Ishikawa (cell line): ENCODE data around the gene ALB.

Source experiments
- CEBPB ChIP-seq: IDR thresholded peaks from 2 replicates; pipeline ENCODE4 v1.6.1; 2012
- CREB1 ChIP-seq: IDR thresholded peaks from 2 replicates; pipeline ENCODE4 v1.6.1; 2012; ENCODE audit warnings: low read depth
- EGR1 ChIP-seq: IDR thresholded peaks from 2 replicates; pipeline ENCODE4 v1.6.1; 2012
- EP300 ChIP-seq: IDR thresholded peaks from 2 replicates; pipeline ENCODE4 v1.6.1; 2012; ENCODE audit warnings: borderline replicate concordance
- FOXM1 ChIP-seq: IDR thresholded peaks from 2 replicates; pipeline ENCODE4 v1.6.1; 2012; ENCODE audit warnings: low read depth, borderline replicate concordance
- MAX ChIP-seq: IDR thresholded peaks from 2 replicates; pipeline ENCODE4 v1.6.1; 2012
- NFIC ChIP-seq: IDR thresholded peaks from 2 replicates; pipeline ENCODE4 v1.6.1; 2012
- RAD21 ChIP-seq: IDR thresholded peaks from 2 replicates; pipeline ENCODE4 v1.6.1; 2012; ENCODE audit warnings: low read depth
- REST ChIP-seq: IDR thresholded peaks from 2 replicates; pipeline ENCODE4 v1.6.1; 2012; ENCODE audit warnings: low read depth, mild to moderate bottlenecking
- TAF1 ChIP-seq: IDR thresholded peaks from 2 replicates; pipeline ENCODE4 v1.6.1; 2012; ENCODE audit warnings: low read depth, mild to moderate bottlenecking
- TCF12 ChIP-seq: IDR thresholded peaks from 2 replicates; pipeline ENCODE4 v1.6.1; 2012; ENCODE audit warnings: low read depth
- TEAD4 ChIP-seq: IDR thresholded peaks from 2 replicates; pipeline ENCODE4 v1.6.1; 2012
- USF1 ChIP-seq: IDR thresholded peaks from 2 replicates; pipeline ENCODE4 v1.6.1; 2012
- YY1 ChIP-seq: IDR thresholded peaks from 2 replicates; pipeline ENCODE4 v1.6.1; 2012; ENCODE audit warnings: low read depth
- ZBTB7A ChIP-seq: IDR thresholded peaks from 2 replicates; pipeline ENCODE4 v1.6.1; 2012; ENCODE audit warnings: low read depth

ALB gene

GRCh38 chr4:73414936-73415271 lies 10.8 kb downstream of the ALB start:
- TF ChIP-seq EP300 = no peak
- TF ChIP-seq TEAD4 = no peak
- no peak for TF ChIP-seq ZBTB7A
- TF ChIP-seq REST = no peak
- no peak for TF ChIP-seq RAD21
- no peak for TF ChIP-seq USF1
- no peak for TF ChIP-seq CREB1
- no peak for TF ChIP-seq FOXM1
- no peak for TF ChIP-seq TCF12

GRCh38 chr4:73415807-73416238 lies 11.7 kb downstream of the ALB start:
- TF ChIP-seq CEBPB (no peak), REST (no peak), ZBTB7A (no peak), USF1 (no peak)

- TF ChIP-seq CEBPB = no peak
- TF ChIP-seq EGR1 = no peak
- no peak for TF ChIP-seq NFIC
- TF ChIP-seq CREB1 = no peak
- no peak for TF ChIP-seq EP300
Observed at GRCh38 chr4:73416423-73417087, 12.5 kb downstream of the ALB start.

DNA sequence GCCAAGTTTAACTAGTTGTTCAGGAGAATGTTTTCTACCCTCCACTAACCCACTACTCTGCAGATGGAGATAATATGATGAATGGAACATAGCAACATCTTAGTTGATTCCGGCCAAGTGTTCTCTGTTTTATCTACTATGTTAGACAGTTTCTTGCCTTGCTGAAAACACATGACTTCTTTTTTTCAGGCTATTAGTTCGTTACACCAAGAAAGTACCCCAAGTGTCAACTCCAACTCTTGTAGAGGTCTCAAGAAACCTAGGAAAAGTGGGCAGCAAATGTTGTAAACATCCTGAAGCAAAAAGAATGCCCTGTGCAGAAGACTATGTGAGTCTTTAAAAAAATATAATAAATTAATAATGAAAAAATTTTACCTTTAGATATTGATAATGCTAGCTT lies 13.3 kb downstream of the ALB start:
- TF ChIP-seq USF1 (no peak), YY1 (no peak)

- TF ChIP-seq REST = peak; percentile 86
- TF ChIP-seq YY1 = no peak
- TF ChIP-seq CEBPB = no peak
Observed at GRCh38 chr4:73417973-73418372, 13.9 kb downstream of the ALB start.

GRCh38 chr4:73418677-73419076 lies 14.6 kb downstream of the ALB start:
- TF ChIP-seq MAX = no peak
- no peak for TF ChIP-seq REST
- no peak for TF ChIP-seq TEAD4
- TF ChIP-seq CREB1 = no peak
- TF ChIP-seq CEBPB = no peak
- no peak for TF ChIP-seq EP300
- TF ChIP-seq FOXM1 = no peak
- TF ChIP-seq NFIC = no peak
- no peak for TF ChIP-seq RAD21
- no peak for TF ChIP-seq USF1
- TF ChIP-seq TAF1 = no peak
- no peak for TF ChIP-seq TCF12
- no peak for TF ChIP-seq YY1
- TF ChIP-seq ZBTB7A = no peak
- no peak for TF ChIP-seq EGR1
